ENCODE measurements around the gene EIF2S2. TPM values are rescaled to one million over a fixed set of nuclear protein-coding genes. Genes with fewer than 3 reads are reported as not detected.

Gene EIF2S2
- total RNA-seq, 1 donor from 2014 or later = 43.7 TPM

DNA sequence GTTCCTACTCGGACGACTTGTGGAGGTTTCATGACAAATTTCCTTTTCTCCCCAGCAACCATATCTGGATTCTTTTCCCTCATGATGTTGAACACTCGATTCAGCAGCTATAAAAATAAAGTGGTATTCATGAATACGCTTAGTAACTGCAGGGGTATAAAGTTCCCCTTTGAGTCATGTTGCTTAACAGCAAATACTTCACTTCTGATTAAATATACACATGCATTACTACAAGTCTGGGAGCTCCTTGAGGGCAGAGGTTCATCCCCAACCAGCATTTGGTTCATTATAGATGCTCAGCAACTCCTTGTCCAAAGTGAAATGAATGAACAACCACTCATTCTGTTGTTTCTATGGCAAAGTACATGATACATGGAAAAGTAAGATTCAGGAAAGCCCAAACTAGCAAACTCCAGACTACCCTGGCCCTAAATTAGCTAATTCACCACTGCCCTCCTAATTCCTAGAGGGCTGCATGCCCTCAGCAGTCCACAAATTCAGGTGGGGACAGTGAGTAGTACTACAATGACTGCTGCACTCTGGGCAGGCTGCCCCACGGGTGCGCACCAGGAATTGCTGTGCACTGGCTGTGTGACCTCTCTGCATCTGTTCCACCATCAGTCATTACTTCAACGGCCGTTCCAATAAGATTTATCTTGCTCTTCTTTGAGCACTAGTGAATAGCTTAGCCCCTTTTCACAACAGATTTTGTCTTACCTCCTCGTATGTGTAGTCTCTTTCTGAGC is 15.2 kb downstream of the EIF2S2 start:
- DNase-seq (ENCODE audit: missing footprints) = no peak
- no peak for ATAC-seq
- intact Hi-C loops (cut with DNase I) = no loop called here

GRCh38 chr20:34095825-34096224 is 16.2 kb downstream of the EIF2S2 start:
- ATAC-seq (no peak), DNase-seq (ENCODE audit: missing footprints) (no peak)
- intact Hi-C loops (cut with DNase I) = no loop called here

DNA sequence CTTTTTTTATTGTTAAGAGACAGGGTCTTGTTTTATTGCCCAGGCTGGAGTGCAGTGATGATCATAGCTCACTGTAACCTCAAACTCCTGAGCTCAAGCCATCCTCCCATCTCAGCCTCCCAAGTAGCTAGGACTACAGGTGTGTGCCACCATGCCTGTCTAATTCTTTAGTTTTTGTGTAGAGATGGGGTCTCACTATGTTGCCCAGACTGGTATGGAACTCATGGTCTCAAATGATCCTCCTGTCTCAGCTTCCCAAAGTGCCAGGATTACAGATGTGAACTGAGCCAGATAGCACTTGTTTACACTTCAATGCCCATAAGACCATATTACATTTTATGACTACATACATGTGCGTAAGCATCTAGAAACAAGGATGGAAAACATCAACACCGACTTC is 18.1 kb downstream of the EIF2S2 start:
- no peak for DNase-seq (ENCODE audit: missing footprints)
- ATAC-seq = no peak
- intact Hi-C loops (cut with DNase I) = no loop called here

GRCh38 chr20:34091637-34092200 is 20.3 kb downstream of the EIF2S2 start:
- ATAC-seq = no peak
- intact Hi-C loops (cut with DNase I) = no loop called here
- no peak for DNase-seq (ENCODE audit: missing footprints)

DNA sequence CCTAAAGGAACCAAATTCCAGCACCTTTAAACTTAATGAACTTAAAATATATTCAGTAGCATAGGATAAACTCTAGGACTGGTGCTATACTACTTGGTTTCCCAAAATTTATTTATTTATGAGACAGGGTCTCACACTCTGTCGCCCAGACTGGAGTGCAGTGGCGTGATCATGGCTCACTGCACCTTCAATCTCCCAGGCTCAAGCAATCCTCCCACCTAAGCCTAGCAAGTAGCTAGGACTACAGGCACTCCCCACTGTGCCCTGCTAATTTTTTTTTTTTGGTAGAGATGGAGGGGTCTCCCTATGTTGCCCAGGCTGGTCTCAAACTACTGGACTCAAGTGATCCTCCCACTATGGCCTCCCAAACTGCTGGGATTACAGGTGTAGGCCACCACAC is 21.4 kb downstream of the EIF2S2 start:
- DNase-seq (ENCODE audit: missing footprints) = no peak
- intact Hi-C loops (cut with DNase I) = no loop called here
- ATAC-seq = no peak

- intact Hi-C loops (cut with DNase I) = no loop called here
- DNase-seq (ENCODE audit: missing footprints) (peak; percentile 8), ATAC-seq (peak; percentile 84)
Observed at GRCh38 chr20:34089655-34090345, 22.2 kb downstream of the EIF2S2 start.

GRCh38 chr20:34089175-34089479 is 22.9 kb downstream of the EIF2S2 start:
- DNase-seq (ENCODE audit: missing footprints) (peak; percentile 9), ATAC-seq (no peak)
- intact Hi-C loops (cut with DNase I) = no loop called here

GRCh38 chr20:34088305-34089174 is 23.5 kb downstream of the EIF2S2 start:
- ATAC-seq (no peak), DNase-seq (ENCODE audit: missing footprints) (no peak)
- intact Hi-C loops (cut with DNase I) = no loop called here

DNA sequence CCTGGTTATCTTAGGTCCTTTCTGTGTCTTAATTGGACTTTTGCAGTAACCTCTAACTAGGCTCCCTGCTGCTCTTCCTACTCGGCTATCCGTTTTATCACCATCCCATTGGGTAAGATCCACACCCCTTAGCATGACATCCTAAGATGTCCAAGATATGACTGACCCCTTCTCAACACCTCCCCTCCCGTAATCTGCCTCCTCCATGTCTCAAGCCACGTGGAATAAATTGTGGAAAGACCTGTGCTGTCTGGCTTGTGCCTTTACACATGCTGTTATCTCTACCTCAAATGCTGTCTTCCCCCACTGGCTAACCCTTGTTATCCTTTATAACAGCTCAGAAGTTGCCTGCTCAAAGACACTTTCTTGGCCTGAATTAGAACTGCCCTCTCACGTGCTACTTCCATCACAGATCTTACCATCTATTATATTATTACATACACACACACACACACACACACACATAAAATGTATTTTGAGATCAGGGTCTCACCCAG is 26.5 kb downstream of the EIF2S2 start:
- ATAC-seq (no peak), DNase-seq (ENCODE audit: missing footprints) (no peak)
- intact Hi-C loops (cut with DNase I) = no loop called here

GRCh38 chr20:34084227-34084923 is 27.7 kb downstream of the EIF2S2 start:
- peak; percentile 11 for DNase-seq (ENCODE audit: missing footprints)
- intact Hi-C loops (cut with DNase I) = no loop called here
- no peak for ATAC-seq

DNA sequence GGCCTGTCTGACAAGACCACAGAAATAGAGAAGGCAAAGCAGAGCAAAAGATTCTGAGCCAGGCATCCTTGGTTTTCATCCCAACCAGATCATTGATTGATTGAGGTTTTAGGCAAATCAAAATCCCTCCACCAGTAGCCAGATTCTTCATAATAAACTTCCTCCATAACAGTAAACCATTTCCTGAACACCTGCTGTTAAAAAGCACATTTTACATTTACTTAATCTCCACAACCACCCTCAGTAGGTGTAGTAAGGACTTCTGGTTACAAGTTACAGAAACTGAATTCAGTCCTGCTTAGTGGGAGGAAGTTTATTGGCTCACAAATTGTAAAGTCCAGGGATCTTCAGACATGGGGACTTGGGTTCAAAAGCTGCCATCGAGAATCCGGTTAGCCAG is 28.3 kb downstream of the EIF2S2 start:
- intact Hi-C loops (cut with DNase I) = no loop called here

GRCh38 chr20:34083137-34083536 is 28.9 kb downstream of the EIF2S2 start:
- ATAC-seq = peak; percentile 93
- intact Hi-C loops (cut with DNase I) = no loop called here

More for the DNA sequence above, 28.3 kb downstream of the EIF2S2 start:
- no peak for DNase-seq (ENCODE audit: missing footprints)
- ATAC-seq = no peak

DNA sequence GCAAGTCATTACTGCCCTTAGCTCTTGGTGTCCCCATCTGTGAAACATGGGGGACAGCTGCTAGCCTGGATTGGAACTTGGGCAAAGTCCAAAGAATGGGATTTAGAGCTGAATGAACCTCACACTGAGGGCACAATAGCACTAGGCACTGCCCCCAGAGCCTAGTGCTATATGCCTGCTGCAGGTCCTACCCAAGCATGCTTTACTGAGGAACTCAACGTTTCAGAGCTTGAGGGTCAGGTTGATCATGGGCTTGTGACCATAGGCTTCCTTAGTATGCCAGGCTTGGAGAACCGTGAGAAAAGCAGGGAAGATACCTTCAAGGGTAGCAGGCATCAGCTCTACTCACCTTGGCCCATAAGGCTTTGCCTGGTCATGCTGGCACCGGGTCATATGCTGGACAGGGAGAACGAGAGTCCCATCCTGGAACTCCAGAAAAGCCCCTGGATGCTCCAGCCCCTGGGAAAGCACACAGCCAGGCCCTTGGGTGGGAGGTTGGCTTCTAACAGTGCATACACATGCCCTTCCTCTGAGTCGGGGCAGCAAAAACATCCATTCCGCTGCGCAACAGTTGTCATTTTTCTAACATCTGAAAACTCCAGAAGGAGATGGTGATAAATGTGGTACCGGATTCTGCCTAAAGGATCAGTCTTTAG is 29.7 kb downstream of the EIF2S2 start:
- intact Hi-C loops (cut with DNase I) = no loop called here
- no peak for DNase-seq (ENCODE audit: missing footprints)

More at GRCh38 chr20:34083137-34083536, 28.9 kb downstream of the EIF2S2 start:
- DNase-seq (ENCODE audit: missing footprints) = peak; percentile 84

GRCh38 chr20:34079818-34080217 is 32.2 kb downstream of the EIF2S2 start:
- intact Hi-C loops (cut with DNase I) = no loop called here

More for the DNA sequence above, 29.7 kb downstream of the EIF2S2 start:
- no peak for ATAC-seq

DNA sequence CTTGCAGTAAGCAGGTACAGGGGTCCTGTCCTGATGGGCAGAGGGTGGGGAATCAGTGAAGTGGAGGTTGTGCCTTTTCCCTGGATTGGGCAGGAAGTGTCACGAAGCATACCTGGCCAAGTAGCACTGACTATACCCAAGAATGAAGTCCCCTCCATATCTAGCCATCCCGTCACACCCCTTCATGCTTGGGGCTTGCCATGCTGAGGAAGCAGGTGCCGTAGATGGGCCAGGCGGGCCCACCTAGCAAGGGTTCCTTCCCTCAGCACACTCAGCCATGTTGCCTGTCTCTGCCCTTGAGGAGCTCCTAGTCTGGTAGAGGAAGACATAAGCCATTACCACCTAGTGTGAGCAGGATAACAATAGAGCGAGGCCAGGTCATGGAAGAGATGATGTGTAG is 33.5 kb downstream of the EIF2S2 start:
- intact Hi-C loops (cut with DNase I) = no loop called here
- no peak for ATAC-seq
- DNase-seq (ENCODE audit: missing footprints) = no peak

More at GRCh38 chr20:34079818-34080217, 32.2 kb downstream of the EIF2S2 start:
- peak; percentile 45 for DNase-seq (ENCODE audit: missing footprints)
- ATAC-seq = no peak

DNA sequence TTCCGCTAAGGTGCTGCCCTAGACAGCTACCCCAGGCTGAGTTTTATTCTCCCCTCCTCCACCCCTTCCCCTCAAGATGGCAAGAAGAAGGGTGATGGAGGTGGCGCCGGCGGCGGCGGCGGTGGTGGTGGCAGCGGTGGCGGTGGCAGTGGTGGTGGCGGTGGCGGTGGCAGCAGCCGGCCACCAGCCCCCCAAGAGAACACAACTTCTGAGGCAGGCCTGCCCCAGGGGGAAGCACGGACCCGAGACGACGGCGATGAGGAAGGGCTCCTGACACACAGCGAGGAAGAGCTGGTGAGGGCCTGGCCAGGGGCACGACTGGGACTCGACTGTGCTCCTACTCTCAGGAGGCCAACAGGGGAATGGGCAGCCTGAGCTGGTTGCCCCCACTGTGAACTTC is 35.1 kb downstream of the EIF2S2 start:
- DNase-seq (ENCODE audit: missing footprints) (peak; percentile 33), ATAC-seq (no peak)
- intact Hi-C loops (cut with DNase I) = no loop called here

DNA sequence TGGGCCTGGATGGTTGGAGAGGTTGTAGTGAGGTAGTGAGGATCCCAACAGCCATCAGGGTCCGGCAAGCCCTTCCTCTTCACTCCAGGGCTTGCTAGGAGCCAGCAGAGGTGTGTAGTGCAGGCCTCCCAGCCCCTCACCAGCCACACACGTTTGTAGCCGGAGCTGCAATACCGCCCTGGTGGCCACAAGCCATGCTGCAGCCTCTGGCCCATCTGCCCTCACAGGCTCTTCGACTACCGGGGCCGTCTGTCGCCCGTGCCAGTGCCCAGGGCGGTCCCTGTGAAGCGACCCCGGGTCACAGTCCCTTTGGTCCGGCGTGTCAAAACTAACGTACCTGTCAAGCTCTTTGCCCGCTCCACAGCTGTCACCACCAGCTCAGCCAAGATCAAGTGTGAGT is 36.4 kb downstream of the EIF2S2 start:
- DNase-seq (ENCODE audit: missing footprints) = no peak
- no peak for ATAC-seq
- intact Hi-C loops (cut with DNase I) = no loop called here

Measured in Right ventricle myocardium inferior (tissue), 1 donor.